Left lung (tissue), 10 donors: ENCODE data around the gene SLC6A7. TPM values are rescaled to one million over a fixed set of nuclear protein-coding genes. Genes with fewer than 3 reads are reported as not detected.

ENCODE experiments used
- ATAC-seq: fragments of 200-7000 bp; cut with Tn5 transposase; one replicate; pipeline ENCODE4 v1.9.1; 2020; ENCODE audit warnings: moderate library complexity
- DNase-seq, 4 donors: peaks; one replicate each; pipeline ENCODE4 v3.0.0-alpha.2; 2013 to 2020
- H3K27ac ChIP-seq, 2 donors: fragments of 200-600 bp; sonication (generic) in 1 of 2; one replicate each; pipeline versions ENCODE4 v1.5.0 to v1.8.0; 2020 to 2021
- H3K27me3 ChIP-seq, 2 donors: fragments of 200-600 bp; sonication (generic) in 1 of 2; one replicate each; pipeline versions ENCODE4 v1.5.0 to v1.8.0; 2020 to 2021
- H3K36me3 ChIP-seq, 2 donors: fragments of 200-600 bp; sonication (generic) in 1 of 2; one replicate each; pipeline versions ENCODE4 v1.5.0 to v1.8.0; 2020 to 2021
- H3K4me1 ChIP-seq, 2 donors: fragments of 200-600 bp; one replicate each; pipeline ENCODE4 v1.8.0; 2021
- H3K4me3 ChIP-seq, 2 donors: fragments of 200-600 bp; sonication (generic) in 1 of 2; one replicate each; pipeline versions ENCODE4 v1.5.0 to v1.8.0; 2020 to 2021; ENCODE audit warnings: mild to moderate bottlenecking in 1 of 2
- H3K9me3 ChIP-seq, 2 donors: fragments of 200-600 bp; sonication (generic) in 1 of 2; one replicate each; pipeline versions ENCODE4 v1.5.0 to v1.8.0; 2020 to 2021
- CTCF ChIP-seq, 2 donors: fragments of 200-600 bp; sonication (generic) in 1 of 2; IDR thresholded peaks; one replicate each; pipeline versions ENCODE4 v1.5.0 to v1.8.0; 2021; ENCODE audit warnings: antibody characterized with exemption in 2 of 2
- intact Hi-C, 2 donors: fragments of 100-400 bp; cut with DNase I; formaldehyde crosslinking; loops; one replicate each; pipeline versions ENCODE4 v1.11.2 to v1.14.2; 2022
- polyA plus RNA-seq, 6 donors: library from polyadenylated mRNA; unstranded; fragments of 120-200 nt; gene quantifications; one replicate each; pipeline ENCODE4 v1.2.1, GENCODE V29; 2013; ENCODE audit not compliant: insufficient read length in 6 of 6
- total RNA-seq, 2 donors: library from RNA; stranded (reverse); fragmentation: NEBNext Ultra II Directional; extraction: Animal tissue kit (Norgen Biotek cat#: 25700); gene quantifications; one replicate each; pipeline ENCODE4 v1.2.1, GENCODE V29; 2021
- donor health status: DM: no; HTN: yes; CAD: no.
- donor health status: DM: no; HTN: no; CAD: no.

The SLC6A7 gene
- total and polyA plus RNA-seq, 8 donors, result 0.13 TPM; not detected in 7

- intact Hi-C loops, result no loop called here
- peaks cover 0 to 34% of the 10 kb centered on the region in 2 donors for H3K27me3 ChIP-seq
- DNase-seq (peak in 1 of 4 donors; percentile 69), ATAC-seq (no peak)
- no peaks in the 10 kb centered on the region for H3K9me3 ChIP-seq
- no peak overlapping the region for H3K4me3 ChIP-seq
- TF ChIP-seq CTCF (IDR thresholded peaks at IDR 0.05), result no peak
- no peak overlapping the region for H3K27ac ChIP-seq
- H3K4me1 ChIP-seq, result no peaks in the 10 kb centered on the region
- no peaks in the 10 kb centered on the region for H3K36me3 ChIP-seq
These were observed 17.3 kb upstream of the SLC6A7 start for GRCh38 chr5:150172556-150172955.

GRCh38 chr5:150173161-150173560 is 16.7 kb upstream of the SLC6A7 start:
- Histone ChIP-seq H3K27me3 (peaks cover 0 to 28% of the 10 kb centered on the region in 2 donors), H3K27ac (no peak overlapping the region), H3K4me3 (no peak overlapping the region), H3K9me3 (no peaks in the 10 kb centered on the region), H3K36me3 (no peaks in the 10 kb centered on the region), H3K4me1 (no peaks in the 10 kb centered on the region)
- no peak for ATAC-seq
- no peak for TF ChIP-seq CTCF (IDR thresholded peaks at IDR 0.05)
- no peak for DNase-seq
- intact Hi-C loops, result no loop called here

GRCh38 chr5:150174285-150174684 is 15.6 kb upstream of the SLC6A7 start:
- intact Hi-C loops, result no loop called here
- no peak for ATAC-seq
- H3K27ac ChIP-seq, result no peak overlapping the region

GRCh38 chr5:150175076-150175475 is 14.8 kb upstream of the SLC6A7 start:
- H3K36me3 ChIP-seq, result no peaks in the 10 kb centered on the region
- TF ChIP-seq CTCF (IDR thresholded peaks at IDR 0.05), result no peak
- no peaks in the 10 kb centered on the region for H3K9me3 ChIP-seq
- no peak for ATAC-seq
- H3K27me3 ChIP-seq, result peaks cover 0 to 8% of the 10 kb centered on the region in 2 donors
- intact Hi-C loops, result no loop called here
- no peak overlapping the region for H3K27ac ChIP-seq
- no peaks in the 10 kb centered on the region for H3K4me1 ChIP-seq
- H3K4me3 ChIP-seq, result no peak overlapping the region
- no peak for DNase-seq

More at GRCh38 chr5:150174285-150174684, 15.6 kb upstream of the SLC6A7 start:
- no peaks in the 10 kb centered on the region for H3K4me1 ChIP-seq
- no peak for DNase-seq
- no peaks in the 10 kb centered on the region for H3K9me3 ChIP-seq
- no peak overlapping the region for H3K4me3 ChIP-seq
- peaks cover 0 to 16% of the 10 kb centered on the region in 2 donors for H3K27me3 ChIP-seq
- no peak for TF ChIP-seq CTCF (IDR thresholded peaks at IDR 0.05)
- H3K36me3 ChIP-seq, result no peaks in the 10 kb centered on the region

DNA sequence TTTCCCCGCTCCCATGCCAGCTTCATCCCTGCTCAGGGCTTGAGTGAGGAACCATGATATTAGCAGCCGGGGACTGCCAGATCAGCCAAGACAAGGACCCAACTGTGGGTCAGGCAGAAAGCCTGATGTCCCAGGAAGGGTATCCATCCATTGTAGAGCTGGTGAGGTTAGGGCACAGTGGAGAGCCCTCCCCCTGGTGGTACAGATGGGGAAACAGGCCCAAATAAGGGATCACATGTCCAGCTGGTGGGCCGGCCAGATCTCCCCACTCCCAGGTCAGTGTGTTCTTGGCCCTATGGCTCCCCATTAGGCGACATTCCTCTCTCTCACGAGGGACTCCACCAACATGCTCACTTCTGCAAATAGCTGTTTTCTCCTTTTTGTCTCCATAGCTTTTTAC is 14.3 kb upstream of the SLC6A7 start:
- peaks cover 0 to under 1% of the 10 kb centered on the region in 2 donors for H3K4me1 ChIP-seq
- ATAC-seq (no peak), DNase-seq (no peak)
- no peaks in the 10 kb centered on the region for H3K36me3 ChIP-seq
- intact Hi-C loops, result no loop called here
- TF ChIP-seq CTCF (IDR thresholded peaks at IDR 0.05), result peak in 1 of 2 donors; percentile 22
- no peak overlapping the region for H3K27ac ChIP-seq
- H3K9me3 ChIP-seq, result no peaks in the 10 kb centered on the region
- H3K4me3 ChIP-seq, result no peak overlapping the region
- peaks cover 0 to 4% of the 10 kb centered on the region in 2 donors for H3K27me3 ChIP-seq
